ENCODE data around the gene PPP1CA. TPM values are rescaled to one million over a fixed set of nuclear protein-coding genes. Genes with fewer than 3 reads are reported as not detected.

The PPP1CA gene
- total and polyA plus RNA-seq, 4 donors = 62.4 to 92.9 (median 75.9) TPM

- H3K36me3 ChIP-seq (ENCODE audit: control insufficient read depth in 4 of 4, insufficient read depth in 3 of 4, low read depth in 1 of 4, low read length in 3 of 4) = peaks cover 0 to 9% (median 0%) of the 10 kb centered on the region in 4 donors
- H3K4me1 ChIP-seq (ENCODE audit: control insufficient read depth in 4 of 4, insufficient read depth in 4 of 4, low read length in 3 of 4) = peaks cover 4 to 21% (median 13%) of the 10 kb centered on the region in 4 donors
- no peak overlapping the region for H3K27ac ChIP-seq (ENCODE audit: low read depth in 1 of 2, low read length in 2 of 2)
- WGBS = 94% methylated on average over 21 of the region's 21 CpGs
- H3K9ac ChIP-seq (ENCODE audit: low read depth in 1 of 2, low read length in 2 of 2) = no peak overlapping the region
- no peaks in the 10 kb centered on the region for H3K27me3 ChIP-seq (ENCODE audit: control insufficient read depth in 4 of 4, insufficient read depth in 4 of 4, low read length in 3 of 4)
- H3K9me3 ChIP-seq (ENCODE audit: control insufficient read depth in 4 of 4, low read length in 3 of 4) = no peaks in the 10 kb centered on the region
- TF ChIP-seq ZBTB33 (IDR thresholded peaks at IDR 0.05) = no peak
- no peak for TF ChIP-seq MAX (IDR thresholded peaks at IDR 0.05)
- TF ChIP-seq JUND (IDR thresholded peaks at IDR 0.05) = no peak
- no peak for TF ChIP-seq HNF4G (IDR thresholded peaks at IDR 0.05)
- TF ChIP-seq CTCF (IDR thresholded peaks at IDR 0.05; ENCODE audit: low read depth, low read length, missing input control) = no peak
- no peak for TF ChIP-seq SP1 (IDR thresholded peaks at IDR 0.05)
- no peak for TF ChIP-seq REST (IDR thresholded peaks at IDR 0.05)
- TF ChIP-seq EGR1 (IDR thresholded peaks at IDR 0.05; ENCODE audit: low read depth in 2 of 2) = no peak
- no peak for TF ChIP-seq YY1 (IDR thresholded peaks at IDR 0.05)
- TF ChIP-seq RXRA (IDR thresholded peaks at IDR 0.05) = no peak
- TF ChIP-seq TAF1 (conservative IDR thresholded peaks at IDR 0.05) = no peak
- TF ChIP-seq RAD21 (IDR thresholded peaks at IDR 0.05) = no peak
- no peak for TF ChIP-seq NR2F2 (IDR thresholded peaks at IDR 0.05)
- TF ChIP-seq FOXA2 (IDR thresholded peaks at IDR 0.05) = no peak
- no peak for TF ChIP-seq GABPA (IDR thresholded peaks at IDR 0.05 in 1 of 2, conservative IDR thresholded peaks at IDR 0.05 in 1 of 2)
- TF ChIP-seq HNF4A (conservative IDR thresholded peaks at IDR 0.05) = no peak
- no peak for TF ChIP-seq ATF3 (IDR thresholded peaks at IDR 0.05)
- no peak for TF ChIP-seq FOXA1 (IDR thresholded peaks at IDR 0.05)
- H3K4me3 ChIP-seq (ENCODE audit: low read depth in 1 of 3, low read length in 3 of 3) = no peak overlapping the region
- no peak for DNase-seq (ENCODE audit: low spot score)
These were observed 39.5 kb upstream of the PPP1CA start for GRCh38 chr11:67441098-67441563.

Measured in liver (tissue), 9 donors.